Psoas muscle (tissue), 8 donors: Measurements from ENCODE around the gene CALCOCO2. TPM values are rescaled to one million over a fixed set of nuclear protein-coding genes. Genes with fewer than 3 reads are reported as not detected.
A peak's percentile ranks its signal among the peaks of the same experiment; 100 is the strongest.

Experiments used
- ATAC-seq, 4 donors: fragments of 200-7000 bp; cut with Tn5 transposase; one replicate each; pipeline ENCODE4 v1.9.1; 2020; ENCODE audit warnings: moderate library complexity in 3 of 4, mild to moderate bottlenecking in 2 of 4
- DNase-seq, 2 donors: peaks; one replicate each; pipeline ENCODE4 v3.0.0-alpha.2; 2020
- H3K27ac ChIP-seq: fragments of 200-600 bp; one replicate; pipeline ENCODE4 v1.8.0; 2022
- H3K27me3 ChIP-seq, 3 donors: fragments of 200-600 bp in 1 of 3; one replicate each; pipeline versions ENCODE4 v1.6.1 to v1.8.0; 2013 to 2022; ENCODE audit warnings: low read length in 2 of 3, mild to moderate bottlenecking in 2 of 3, moderate library complexity in 1 of 3; ENCODE audit not compliant: insufficient read depth in 3 of 3
- H3K36me3 ChIP-seq, 2 donors: fragments of 200-600 bp in 1 of 2; one replicate each; pipeline versions ENCODE4 v1.6.1 to v1.8.0; 2013 to 2022; ENCODE audit warnings: low read depth in 1 of 2, mild to moderate bottlenecking in 1 of 2, moderate library complexity in 1 of 2; ENCODE audit not compliant: insufficient read depth in 1 of 2
- H3K4me1 ChIP-seq: fragments of 200-600 bp; one replicate; pipeline ENCODE4 v1.8.0; 2022
- H3K4me3 ChIP-seq: fragments of 200-600 bp; one replicate; pipeline ENCODE4 v1.8.0; 2022; ENCODE audit warnings: mild to moderate bottlenecking
- H3K9me3 ChIP-seq: fragments of 200-600 bp; one replicate; pipeline ENCODE4 v1.8.0; 2022
- CTCF ChIP-seq: fragments of 200-600 bp; IDR thresholded peaks from one replicate; pipeline ENCODE4 v1.8.0; 2022; ENCODE audit warnings: antibody characterized with exemption
- WGBS, 3 donors: extraction: QIAGEN DNeasy Blood & Tissue Kit; methylation state at CpG; one replicate each; pipeline versions ENCODE4 v1.1.6 to v1.1.7; 2013; 5-methylcytosine and 5-hydroxymethylcytosine counted together
- intact Hi-C, 2 donors: fragments of 100-400 bp; cut with DNase I; formaldehyde crosslinking; loops; one replicate each; pipeline versions ENCODE4 v1.11.0 to v1.14.2; 2022
- polyA plus RNA-seq, 3 donors: library from polyadenylated mRNA; stranded (reverse); fragments of 200-250 nt; gene quantifications; one replicate each; pipeline ENCODE4 v1.2.3, GENCODE V29; 2013
- total RNA-seq, 4 donors: library from RNA; stranded (reverse); fragmentation: NEBNext Ultra II Directional in 2 of 4; extraction: Animal tissue kit (Norgen Biotek cat#: 25700) in 2 of 4; gene quantifications; one replicate each; pipeline versions ENCODE4 v1.2.1 to v1.2.4, GENCODE V29; 2021 to 2023
- donor health status: healthy with polysubstance abuse.
- donor health status: DM: no; HTN: no; CAD: no; lungs with moderate emphysema.
- donor health status: Bipolar disorder and iron deficiency.
- donor health status: healthy.
- donor health status: DM: yes; HTN: yes; CAD: no.
- donor health status: DM: no; HTN: no; CAD: no.
- donor health status: DM: no; HTN: no; CAD: no.
- donor health status: DM: yes; HTN: yes; CAD: no.

Gene CALCOCO2
- total and polyA plus RNA-seq, 7 donors: 87.2 to 212 (median 172) TPM

- no peaks in the 10 kb centered on the region for H3K36me3 ChIP-seq
- H3K4me3 ChIP-seq: no peak overlapping the region
- WGBS, 3 donors: 86 to 90% (median 87%) methylated on average over 3 of the region's 3 CpGs
- TF ChIP-seq CTCF: no peak
- no peak for ATAC-seq
- H3K9me3 ChIP-seq: no peaks in the 10 kb centered on the region
- H3K27me3 ChIP-seq: peaks cover 0 to 35% (median 0%) of the 10 kb centered on the region in 3 donors
- no peak for DNase-seq
- no peak overlapping the region for H3K27ac ChIP-seq
- H3K4me1 ChIP-seq: no peaks in the 10 kb centered on the region
- intact Hi-C loops: loop anchor here in 1 of 2 donors (5.0 kb wide), 1 partner anchor 220 kb away; no protein-coding TSS in a partner anchor
Measured at GRCh38 chr17:48812001-48812400, 18.8 kb upstream of the CALCOCO2 start.

GRCh38 chr17:48814504-48814903, 16.3 kb upstream of the CALCOCO2 start:
- 24 to 29% (median 25%) methylated on average over 7 of the region's 7 CpGs for WGBS, 3 donors
- Histone ChIP-seq H3K4me3 (no peak overlapping the region), H3K4me1 (no peaks in the 10 kb centered on the region), H3K9me3 (no peaks in the 10 kb centered on the region), H3K36me3 (no peaks in the 10 kb centered on the region), H3K27me3 (peaks cover 0 to 60% (median 6%) of the 10 kb centered on the region in 3 donors), H3K27ac (no peak overlapping the region)
- peak; percentile 83 for TF ChIP-seq CTCF
- peak in 1 of 2 donors; percentile 28 for DNase-seq
- intact Hi-C loops: loop anchor here in 1 of 2 donors (2.0 to 5.0 kb wide), 2 partner anchors 64 to 218 kb away; no protein-coding TSS in a partner anchor
- ATAC-seq: peak; percentile 43 to 67 (median 50)

GRCh38 chr17:48815311-48815710, 15.5 kb upstream of the CALCOCO2 start:
- no peak overlapping the region for H3K27ac ChIP-seq
- no peak for DNase-seq
- ATAC-seq: no peak
- no peak overlapping the region for H3K4me3 ChIP-seq
- no peaks in the 10 kb centered on the region for H3K36me3 ChIP-seq
- peaks cover 0 to 68% (median 6%) of the 10 kb centered on the region in 3 donors for H3K27me3 ChIP-seq
- H3K9me3 ChIP-seq: no peaks in the 10 kb centered on the region
- 57 to 68% (median 60%) methylated on average over 3 of the region's 3 CpGs for WGBS, 3 donors
- intact Hi-C loops: loop anchor here in 1 of 2 donors (2.0 to 5.0 kb wide), 2 partner anchors 63 to 1738 kb away; no protein-coding TSS in a partner anchor
- no peak for TF ChIP-seq CTCF
- H3K4me1 ChIP-seq: no peaks in the 10 kb centered on the region

GRCh38 chr17:48816438-48816773, 14.4 kb upstream of the CALCOCO2 start:
- ATAC-seq (peak in 1 of 4 donors; percentile 11), DNase-seq (no peak)
- Histone ChIP-seq H3K4me1 (no peaks in the 10 kb centered on the region), H3K9me3 (no peaks in the 10 kb centered on the region), H3K27me3 (peaks cover 0 to 71% (median 6%) of the 10 kb centered on the region in 3 donors), H3K27ac (no peak overlapping the region), H3K4me3 (peak overlapping the region; percentile 59), H3K36me3 (no peaks in the 10 kb centered on the region)
- no peak for TF ChIP-seq CTCF
- intact Hi-C loops: loop anchor here in 1 of 2 donors (5.0 kb wide), 1 partner anchor 1739 kb away; no protein-coding TSS in a partner anchor
- WGBS, 3 donors: 4 to 7% (median 6%) methylated on average over 7 of the region's 7 CpGs
